Forelimb muscle (tissue), 1 donor: ENCODE data around the gene CCDC80. TPM values are rescaled to one million over a fixed set of nuclear protein-coding genes. Genes with fewer than 3 reads are reported as not detected.

Experiments used
- polyA plus RNA-seq: library from polyadenylated mRNA; unstranded; fragments of 120-200 nt; gene quantifications from one replicate; pipeline ENCODE4 v1.2.1, GENCODE V29; 2013; ENCODE audit not compliant: insufficient read length

CCDC80 gene
- polyA plus RNA-seq, 1 donor, result 67.9 TPM

Other genes starting within 250 kb of the CCDC80 start
- gene BTLA, start 141.7 kb downstream of the CCDC80 start, polyA plus RNA-seq, result 0.13 TPM
- 31.6 TPM for gene ATG3, start 79.2 kb downstream of the CCDC80 start, polyA plus RNA-seq
- gene SLC35A5, start 79.1 kb downstream of the CCDC80 start, polyA plus RNA-seq, result 24.4 TPM
- gene CD200R1L, start 205.7 kb upstream of the CCDC80 start, polyA plus RNA-seq, result not detected